HG02970 (cell line): ENCODE measurements around the gene EIF3CL.
"Not testable (repeated sequence)": the region's sequence is repeated elsewhere in the genome, so short reads cannot be mapped to it uniquely, and the experiment has no call there.

ENCODE experiments used
- ATAC-seq: cut with Tn5 transposase; IDR thresholded peaks from one replicate; pipeline ENCODE4 v1.9.1; 2021; ENCODE audit warnings: mild to moderate bottlenecking, moderate library complexity, moderate number of reproducible peaks; ENCODE audit not compliant: unreplicated experiment, low FRiP score

Gene EIF3CL

DNA sequence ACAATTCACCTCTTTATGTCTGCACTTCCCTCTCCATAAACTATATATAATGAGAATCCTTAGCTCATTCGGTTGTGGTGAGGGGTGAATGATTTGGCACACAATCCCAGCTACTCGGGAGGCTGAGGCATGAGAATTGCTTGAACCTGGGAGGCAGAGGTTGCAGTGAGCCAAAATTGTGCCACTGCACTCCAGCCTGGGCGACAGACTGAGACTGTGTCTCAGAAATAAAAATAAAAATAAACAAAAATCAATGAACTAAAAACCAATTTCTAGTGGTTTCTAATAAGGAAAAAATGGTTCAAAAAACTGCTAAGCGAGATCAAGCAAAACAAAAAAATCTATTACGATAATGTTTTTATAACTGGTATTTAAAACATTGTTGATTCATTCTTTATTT, 40.2 kb downstream of the EIF3CL start, which contains the start of gene NPIPB6:
NPIPB6 (minus strand) TSS at position 101 of the 400 bp plus-strand sequence. CDS start 686 bp downstream, outside the sequence.
- not testable (repeated sequence) for ATAC-seq

DNA sequence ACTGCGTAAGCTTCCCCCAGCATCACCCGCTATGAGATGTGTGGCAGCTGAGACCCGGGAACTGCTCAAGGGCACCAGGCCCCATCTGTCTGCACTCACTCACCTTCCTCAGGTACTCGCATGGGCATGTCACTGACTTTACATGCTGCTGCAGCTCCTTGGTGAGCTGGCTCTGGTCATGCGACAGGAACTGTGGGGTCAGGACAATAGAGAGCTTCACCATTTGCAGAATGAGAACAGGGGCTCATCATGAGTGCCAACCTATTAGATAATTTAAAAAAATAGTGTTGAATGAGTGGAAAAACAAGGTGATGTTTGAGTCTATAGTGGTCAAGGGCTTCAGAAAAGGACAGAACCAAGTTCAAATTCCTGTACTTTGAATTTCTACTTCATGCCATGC, 41.0 kb downstream of the EIF3CL start:
- not testable (repeated sequence) for ATAC-seq

DNA sequence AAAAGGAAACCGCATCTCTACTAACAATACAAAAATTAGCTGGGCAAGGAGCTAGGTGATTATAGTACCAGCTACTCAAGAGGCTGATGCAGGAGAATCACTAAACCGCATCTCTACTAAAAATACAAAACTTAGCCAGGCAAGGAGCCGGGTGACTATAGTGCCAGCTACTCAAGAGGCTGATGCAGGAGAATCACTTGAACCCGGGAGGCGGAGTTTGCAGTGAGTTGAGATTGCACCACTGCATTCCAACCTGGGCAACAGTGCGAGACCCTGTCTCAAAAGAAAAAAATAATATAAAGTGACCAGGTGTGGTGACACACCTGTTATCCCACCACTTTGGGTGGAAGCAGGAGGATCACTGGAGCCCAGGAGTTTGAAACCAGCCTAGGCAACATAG, 65.4 kb downstream of the EIF3CL start:
- not testable (repeated sequence) for ATAC-seq

DNA sequence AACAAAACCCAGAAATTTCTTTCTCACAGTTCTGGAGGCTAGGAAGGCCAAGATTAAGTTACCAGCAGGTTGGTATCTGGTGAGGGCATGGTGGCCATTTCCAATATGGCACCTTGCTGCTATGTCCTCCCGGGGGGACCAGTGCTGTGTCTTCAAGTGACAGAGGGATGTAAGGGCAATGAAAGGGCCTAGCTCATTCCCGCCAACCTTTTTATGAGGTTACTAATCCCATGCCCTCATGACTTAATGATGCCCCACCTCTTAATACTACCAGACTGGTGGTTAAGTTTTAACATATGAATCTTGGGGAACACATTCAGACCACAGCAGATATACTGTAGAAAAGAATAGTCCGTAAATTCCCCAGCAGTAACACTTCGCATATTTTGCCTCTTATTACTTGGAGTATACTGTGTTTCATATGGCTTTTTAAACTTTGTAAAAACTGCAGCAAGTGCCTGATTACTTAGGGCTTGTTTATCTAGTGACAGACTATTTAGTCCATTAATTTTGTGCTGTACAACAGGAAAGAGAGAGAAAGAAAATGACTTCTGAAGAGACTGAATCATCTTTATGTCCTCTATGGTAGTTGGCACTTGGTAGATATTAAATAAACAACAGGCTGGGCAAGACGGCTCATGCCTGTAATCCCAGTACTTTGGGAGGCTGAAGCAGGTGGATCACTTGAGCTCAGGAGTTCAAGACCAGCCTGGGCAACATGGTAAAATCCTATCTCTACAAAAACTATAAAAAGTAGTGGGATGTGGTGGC, 66.5 kb downstream of the EIF3CL start:
- not testable (repeated sequence) for ATAC-seq

DNA sequence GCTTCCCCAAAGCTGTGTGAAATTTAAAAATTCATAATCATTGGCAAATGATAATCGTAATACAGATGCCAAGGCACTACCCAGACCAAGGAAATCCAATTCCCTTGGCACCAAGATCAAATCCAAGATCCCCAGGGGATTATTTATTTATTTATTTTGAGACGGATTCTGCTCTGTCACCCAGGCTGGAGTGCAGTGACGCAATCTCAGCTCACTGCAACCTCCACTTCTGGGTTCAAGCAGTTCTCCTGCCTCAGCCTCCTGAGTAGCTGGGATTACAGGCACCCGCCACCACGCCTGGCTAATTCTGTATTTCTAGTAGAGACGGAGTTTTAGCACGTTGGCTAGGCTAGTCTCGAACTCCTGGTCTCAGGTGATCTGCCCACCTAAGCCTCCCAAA, 68.0 kb downstream of the EIF3CL start:
- not testable (repeated sequence) for ATAC-seq

DNA sequence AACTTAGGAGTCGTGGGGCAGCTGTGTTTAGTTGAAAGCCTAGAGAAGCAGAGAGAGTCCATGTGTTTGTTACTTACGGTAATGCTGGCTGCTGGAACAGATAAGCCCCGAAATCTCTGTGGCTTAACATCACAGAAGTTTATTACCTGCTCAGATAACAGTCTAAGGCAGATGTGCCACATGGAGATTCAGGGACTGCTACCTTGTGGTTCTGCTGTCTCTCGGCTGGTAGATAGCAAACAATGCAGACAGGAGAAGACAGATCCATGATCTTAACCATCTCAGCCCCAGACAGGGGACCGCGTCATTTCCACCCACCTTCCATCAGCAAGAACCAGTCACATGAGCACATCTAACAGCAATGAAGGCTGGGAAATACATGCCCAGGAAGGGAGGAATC, 71.0 kb downstream of the EIF3CL start:
- not testable (repeated sequence) for ATAC-seq

DNA sequence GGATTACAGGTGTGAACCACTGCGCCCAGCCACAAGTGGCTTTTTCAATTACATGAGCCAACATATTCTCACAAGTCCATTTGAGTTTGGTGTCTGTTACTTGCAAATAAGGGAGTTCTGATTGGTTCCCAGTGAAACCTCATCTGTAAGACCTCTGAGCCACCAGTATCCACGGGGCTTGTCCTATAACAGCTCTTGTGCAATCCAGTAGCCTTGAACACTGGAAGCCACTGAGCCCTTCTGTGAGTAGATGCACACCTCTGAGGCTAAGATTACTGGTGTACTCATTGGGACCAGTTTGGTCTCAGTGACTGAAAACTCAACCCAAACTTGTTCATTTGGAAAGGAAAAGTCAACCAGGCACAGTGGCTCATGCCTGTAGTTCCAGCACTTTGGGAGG, 72.7 kb downstream of the EIF3CL start:
- ATAC-seq: not testable (repeated sequence)

DNA sequence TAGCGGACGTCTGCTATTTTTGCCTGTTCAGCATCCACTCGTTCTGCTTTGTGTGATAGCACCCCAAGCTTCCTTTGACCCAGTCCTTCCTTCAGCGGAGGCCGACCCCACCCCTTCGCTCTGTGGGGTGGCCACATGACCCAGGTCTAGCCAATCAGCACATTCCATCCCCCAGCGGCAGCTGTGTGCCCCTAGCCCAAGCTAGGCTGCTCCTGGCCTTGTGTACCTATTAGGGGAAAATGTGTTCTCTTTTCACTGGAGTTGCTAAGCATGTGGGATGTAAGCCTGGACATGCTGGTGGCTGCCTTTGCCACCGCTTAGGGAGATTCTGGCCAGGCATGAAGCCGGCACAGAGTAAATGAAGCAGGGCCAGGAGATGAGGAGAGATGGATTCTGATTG, 73.4 kb downstream of the EIF3CL start:
- not testable (repeated sequence) for ATAC-seq
